Neuronal stem cell (in vitro differentiated cells): ENCODE data around the gene DNAL4.

Experiments used
- DNase-seq: peaks from one replicate; pipeline ENCODE4 v3.0.0-alpha.2; 2013; ENCODE audit warnings: low spot score
- H2AFZ ChIP-seq: one replicate; pipeline ENCODE4 v1.6.1; 2013; ENCODE audit warnings: mild to moderate bottlenecking, low read length, inconsistent platforms
- H2AK5ac ChIP-seq: 2 replicates; pipeline ENCODE4 v1.6.1; 2013; ENCODE audit warnings: low read depth, mild to moderate bottlenecking, inconsistent platforms, low read length, moderate library complexity, mixed read lengths
- H2BK120ac ChIP-seq: 2 replicates; pipeline ENCODE4 v1.6.1; 2013; ENCODE audit warnings: low read depth, mild to moderate bottlenecking, inconsistent platforms, low read length, moderate library complexity, mixed read lengths
- H2BK12ac ChIP-seq: one replicate; pipeline ENCODE4 v1.6.1; 2013; ENCODE audit warnings: low read length, inconsistent platforms
- H2BK15ac ChIP-seq: 2 replicates; pipeline ENCODE4 v1.6.1; 2013; ENCODE audit warnings: mild to moderate bottlenecking, low read length, inconsistent platforms, mixed read lengths
- H2BK5ac ChIP-seq: one replicate; pipeline ENCODE4 v1.6.1; 2013; ENCODE audit warnings: inconsistent platforms, mild to moderate bottlenecking, low read length, moderate library complexity
- H3K14ac ChIP-seq: one replicate; pipeline ENCODE4 v1.6.1; 2013; ENCODE audit warnings: low read length, inconsistent platforms
- H3K18ac ChIP-seq: 2 replicates; pipeline ENCODE4 v1.6.1; 2013; ENCODE audit warnings: low read length, inconsistent platforms
- H3K23ac ChIP-seq: 2 replicates; pipeline ENCODE4 v1.6.1; 2013; ENCODE audit warnings: low read depth, mild to moderate bottlenecking, mixed read lengths, low read length, inconsistent platforms; ENCODE audit not compliant: poor library complexity
- H3K27ac ChIP-seq: replicated peaks from 3 replicates; pipeline ENCODE4 v1.5.1; 2013; ENCODE audit warnings: low read length, inconsistent platforms
- H3K27me3 ChIP-seq, 3 experiments: 2 replicates each; pipeline ENCODE4 v1.6.1; 2013; ENCODE audit warnings: low read length in 3 of 3, mild to moderate bottlenecking in 2 of 3, inconsistent platforms in 1 of 3, low read depth in 1 of 3, mixed read lengths in 1 of 3, moderate library complexity in 1 of 3; ENCODE audit not compliant: control insufficient read depth in 3 of 3, insufficient read depth in 3 of 3
- H3K36me3 ChIP-seq, 2 donors: replicated peaks in 1 of 2; 2 replicates each; pipeline ENCODE4 v1.6.1; 2013; ENCODE audit warnings: low read length in 2 of 2; ENCODE audit not compliant: control insufficient read depth in 2 of 2, insufficient read depth in 2 of 2
- H3K4ac ChIP-seq: 2 replicates; pipeline ENCODE4 v1.6.1; 2013; ENCODE audit warnings: inconsistent platforms, mild to moderate bottlenecking, low read length, moderate library complexity
- H3K4me1 ChIP-seq, 2 donors: 1 replicate in 1 of 2; 2 replicates in 1 of 2; pipeline ENCODE4 v1.6.1; 2013; ENCODE audit warnings: low read length in 2 of 2, low read depth in 1 of 2; ENCODE audit not compliant: control insufficient read depth in 2 of 2, insufficient read depth in 1 of 2
- H3K4me2 ChIP-seq: one replicate; pipeline ENCODE4 v1.6.1; 2013; ENCODE audit warnings: mild to moderate bottlenecking, low read length, inconsistent platforms; ENCODE audit not compliant: insufficient read depth, poor library complexity, severe bottlenecking
- H3K4me3 ChIP-seq, 2 donors: 2 replicates each; pipeline ENCODE4 v1.5.1; 2013; ENCODE audit warnings: low read length in 2 of 2, mild to moderate bottlenecking in 2 of 2, inconsistent platforms in 1 of 2, moderate library complexity in 1 of 2
- H3K79me1 ChIP-seq: one replicate; pipeline ENCODE4 v1.6.1; 2013; ENCODE audit warnings: low read depth, mild to moderate bottlenecking, inconsistent platforms, low read length, moderate library complexity
- H3K9ac ChIP-seq: one replicate; pipeline ENCODE4 v1.6.1; 2013; ENCODE audit warnings: mild to moderate bottlenecking, low read depth, low read length, inconsistent platforms; ENCODE audit not compliant: poor library complexity
- H3K9me3 ChIP-seq, 2 donors: replicated peaks in 1 of 2; 2 replicates each; pipeline versions ENCODE3 to v1.6.1; 2013; ENCODE audit warnings: low read length in 2 of 2, mild to moderate bottlenecking in 2 of 2, inconsistent platforms in 1 of 2, low read depth in 1 of 2, mixed read lengths in 1 of 2, moderate library complexity in 1 of 2; ENCODE audit not compliant: control insufficient read depth in 2 of 2, insufficient read depth in 1 of 2
- H4K8ac ChIP-seq: one replicate; pipeline ENCODE4 v1.6.1; 2013; ENCODE audit warnings: low read depth, mild to moderate bottlenecking, inconsistent platforms, low read length, moderate library complexity
- H4K91ac ChIP-seq: one replicate; pipeline ENCODE4 v1.6.1; 2013; ENCODE audit warnings: low read length, low read depth, mild to moderate bottlenecking, inconsistent platforms; ENCODE audit not compliant: poor library complexity
- WGBS, 2 donors: extraction: QIAGEN DNeasy Blood & Tissue Kit; methylation state at CpG; one replicate each; pipeline ENCODE4 v1.1.7; 2013; ENCODE audit warnings: missing lambda C conversion rate in 2 of 2, mixed read lengths in 1 of 2; ENCODE audit not compliant: insufficient read length in 2 of 2, insufficient replicate concordance in 1 of 2; ENCODE audit errors: extremely low coverage in 2 of 2; 5-methylcytosine and 5-hydroxymethylcytosine counted together

The DNAL4 gene

DNA sequence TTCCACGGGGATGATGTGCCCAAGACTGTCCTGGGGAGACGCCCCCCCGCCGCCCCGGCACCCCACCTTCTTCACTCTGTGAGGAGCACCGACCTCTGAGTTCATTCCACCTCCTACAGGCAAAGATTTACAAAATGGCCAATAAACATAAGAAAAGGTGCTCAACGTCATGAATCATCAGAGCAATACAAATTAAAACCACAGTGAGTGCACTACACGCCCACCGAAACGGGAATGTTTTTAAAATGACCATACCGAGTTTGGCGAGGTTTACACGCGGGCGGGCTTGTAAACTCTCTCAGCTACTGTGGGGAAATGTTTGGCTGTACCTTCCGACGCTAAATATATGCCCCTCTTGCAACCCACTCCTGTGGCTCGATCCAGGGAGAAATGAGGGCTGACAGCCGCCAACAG, 42.0 kb upstream of the DNAL4 start:
- Histone ChIP-seq H4K8ac (no peak overlapping the region), H2BK5ac (no peak overlapping the region), H3K9me3 (no peaks in the 10 kb centered on the region), H3K18ac (no peak overlapping the region), H3K4me1 (peaks cover 0 to 3% of the 10 kb centered on the region in 2 donors), H3K9ac (no peak overlapping the region), H2AK5ac (peak overlapping the region; percentile 6), H3K23ac (no peak overlapping the region), H2BK15ac (no peak overlapping the region), H3K27ac (no peak overlapping the region), H3K27me3 (peaks cover 0 to 61% (median 5%) of the 10 kb centered on the region in 3 experiments), H2BK120ac (no peak overlapping the region), H4K91ac (no peak overlapping the region), H3K4me3 (no peak overlapping the region), H2BK12ac (no peak overlapping the region), H3K4ac (no peak overlapping the region), H3K79me1 (peaks cover 4% of the 10 kb centered on the region), H3K4me2 (no peak overlapping the region), H3K14ac (no peak overlapping the region), H3K36me3 (no peaks in the 10 kb centered on the region), H2AFZ (no peak overlapping the region)
- no CpG with 5 or more reads among the region's 19 CpGs for WGBS, 2 donors
- DNase-seq, result no peak

DNA sequence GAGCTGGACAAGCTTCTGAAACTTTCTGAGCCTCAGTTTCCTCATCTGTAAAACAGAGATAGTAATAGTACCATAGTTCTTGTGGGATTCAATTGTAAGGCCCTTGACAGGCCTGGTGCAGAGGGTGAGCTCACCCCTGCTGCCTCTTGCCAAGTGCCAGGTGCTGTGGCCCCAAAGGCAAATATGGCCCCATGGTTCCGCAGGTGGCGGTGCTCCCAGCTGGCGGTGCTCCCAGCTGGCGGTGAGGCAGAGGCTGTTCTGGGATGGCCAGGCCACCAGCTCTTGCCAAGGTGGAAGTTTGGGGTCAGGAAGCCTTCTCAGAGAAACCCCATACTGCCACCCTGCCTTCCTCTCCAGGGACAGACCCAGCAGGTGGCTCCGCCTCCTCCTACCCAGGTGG, 41.0 kb upstream of the DNAL4 start:
- Histone ChIP-seq H3K4me3 (no peak overlapping the region), H2BK120ac (no peak overlapping the region), H3K4ac (no peak overlapping the region), H3K79me1 (peaks cover 4% of the 10 kb centered on the region), H3K27ac (no peak overlapping the region), H3K4me2 (no peak overlapping the region), H2BK15ac (no peak overlapping the region), H3K27me3 (peaks cover 0 to 60% (median 2%) of the 10 kb centered on the region in 3 experiments), H3K23ac (no peak overlapping the region), H3K4me1 (peaks cover 0 to 3% of the 10 kb centered on the region in 2 donors), H3K9me3 (no peaks in the 10 kb centered on the region), H2AFZ (no peak overlapping the region), H4K91ac (no peak overlapping the region), H3K36me3 (no peaks in the 10 kb centered on the region), H3K14ac (no peak overlapping the region), H2AK5ac (no peak overlapping the region), H4K8ac (no peak overlapping the region), H3K9ac (no peak overlapping the region), H2BK12ac (no peak overlapping the region), H3K18ac (no peak overlapping the region), H2BK5ac (no peak overlapping the region)
- no CpG with 5 or more reads among the region's 5 CpGs for WGBS, 2 donors
- DNase-seq, result no peak

GRCh38 chr22:38834215-38834953, 40.4 kb upstream of the DNAL4 start:
- Histone ChIP-seq H3K4ac (no peak overlapping the region), H3K36me3 (no peaks in the 10 kb centered on the region), H2BK120ac (no peak overlapping the region), H3K4me1 (peaks cover 0 to 3% of the 10 kb centered on the region in 2 donors), H3K27me3 (peaks cover 0 to 60% (median 2%) of the 10 kb centered on the region in 3 experiments), H3K23ac (no peak overlapping the region), H4K91ac (no peak overlapping the region), H3K79me1 (peaks cover 4% of the 10 kb centered on the region), H2BK15ac (no peak overlapping the region), H3K18ac (no peak overlapping the region), H3K9ac (no peak overlapping the region), H3K4me2 (no peak overlapping the region), H3K9me3 (no peaks in the 10 kb centered on the region), H2AFZ (no peak overlapping the region), H3K14ac (no peak overlapping the region), H3K27ac (no peak overlapping the region), H3K4me3 (no peak overlapping the region), H2BK5ac (no peak overlapping the region), H4K8ac (no peak overlapping the region), H2AK5ac (no peak overlapping the region), H2BK12ac (no peak overlapping the region)
- no peak for DNase-seq
- WGBS, 2 donors, result no CpG with 5 or more reads among the region's 13 CpGs

DNA sequence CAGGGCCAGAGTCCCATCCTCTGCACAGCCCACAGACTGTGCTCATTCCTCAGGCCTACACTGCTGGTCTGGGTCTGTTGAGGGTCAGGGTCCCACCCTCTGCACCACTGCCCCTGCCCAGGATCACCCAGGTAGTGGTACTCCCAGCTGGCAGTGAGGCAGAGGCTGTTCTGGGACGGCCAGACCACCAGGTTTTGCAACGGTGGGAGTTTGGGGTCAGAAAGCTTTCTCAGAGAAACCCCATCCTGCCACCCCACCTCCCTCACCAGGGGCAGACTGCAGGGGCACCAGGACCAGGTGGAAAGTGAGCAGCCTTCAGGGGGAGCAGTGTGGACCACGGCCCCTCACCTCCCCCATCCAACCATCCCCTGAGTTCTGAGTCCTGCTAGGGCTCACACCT, 39.1 kb upstream of the DNAL4 start:
- Histone ChIP-seq H3K27me3 (peaks cover 0 to 63% (median 2%) of the 10 kb centered on the region in 3 experiments), H3K79me1 (peaks cover 4% of the 10 kb centered on the region), H3K18ac (peak overlapping the region; percentile 80), H3K4ac (no peak overlapping the region), H2AK5ac (peak overlapping the region; percentile 95), H3K23ac (peak overlapping the region; percentile 89), H4K8ac (no peak overlapping the region), H2BK5ac (peak overlapping the region; percentile 66), H3K9ac (peak overlapping the region; percentile 77), H3K4me3 (no peak overlapping the region), H2BK120ac (no peak overlapping the region), H3K36me3 (no peaks in the 10 kb centered on the region), H2BK15ac (peak overlapping the region; percentile 45), H3K4me1 (peaks cover 0 to 3% of the 10 kb centered on the region in 2 donors), H2AFZ (no peak overlapping the region), H3K14ac (no peak overlapping the region), H3K9me3 (no peaks in the 10 kb centered on the region), H4K91ac (no peak overlapping the region), H3K27ac (no peak overlapping the region), H2BK12ac (no peak overlapping the region), H3K4me2 (no peak overlapping the region)
- no peak for DNase-seq
- no CpG with 5 or more reads among the region's 3 CpGs for WGBS, 2 donors
